CD14-positive monocyte (primary cell): ENCODE results near the gene SPPL2C. TPM values are rescaled to one million over a fixed set of nuclear protein-coding genes. Genes with fewer than 3 reads are reported as not detected.

Experiments used
- DNase-seq, 3 donors: peaks; one replicate each; pipeline ENCODE4 v3.0.0-alpha.2; 2011 to 2022
- H2AFZ ChIP-seq: 2 replicates; pipeline ENCODE4 v1.6.0; 2012; ENCODE audit warnings: mild to moderate bottlenecking, low read depth, low read length, inconsistent platforms; ENCODE audit not compliant: insufficient read depth, poor library complexity, severe bottlenecking
- H3K27ac ChIP-seq, 2 donors: 1 replicate in 1 of 2; 2 replicates in 1 of 2; pipeline ENCODE4 v1.5.1; 2012 to 2013; ENCODE audit warnings: low read length in 2 of 2, control low read depth in 1 of 2, inconsistent platforms in 1 of 2, low read depth in 1 of 2, mild to moderate bottlenecking in 1 of 2
- H3K27me3 ChIP-seq, 2 donors: one replicate each; pipeline versions ENCODE4 v1.6.0 to v1.6.1; 2011 to 2013; ENCODE audit warnings: low read length in 2 of 2; ENCODE audit not compliant: control insufficient read depth in 2 of 2, insufficient read depth in 2 of 2
- H3K36me3 ChIP-seq, 2 donors: replicated peaks in 1 of 2; 1 replicate in 1 of 2; 2 replicates in 1 of 2; pipeline versions ENCODE4 v1.5.1 to v1.6.1; 2012 to 2013; ENCODE audit warnings: low read length in 2 of 2, control low read depth in 1 of 2, inconsistent platforms in 1 of 2, mild to moderate bottlenecking in 1 of 2; ENCODE audit not compliant: insufficient read depth in 2 of 2, control insufficient read depth in 1 of 2
- H3K4me1 ChIP-seq, 2 donors: 1 replicate in 1 of 2; 2 replicates in 1 of 2; pipeline versions ENCODE4 v1.5.1 to v1.6.1; 2012 to 2013; ENCODE audit warnings: low read length in 2 of 2, control low read depth in 1 of 2, inconsistent platforms in 1 of 2, mild to moderate bottlenecking in 1 of 2, moderate library complexity in 1 of 2; ENCODE audit not compliant: insufficient read depth in 2 of 2, control insufficient read depth in 1 of 2
- H3K4me2 ChIP-seq: replicated peaks from 2 replicates; pipeline ENCODE3; 2012; ENCODE audit warnings: low read length, moderate library complexity, mild to moderate bottlenecking; ENCODE audit not compliant: poor library complexity, severe bottlenecking; ENCODE audit errors: extremely low read depth
- H3K4me3 ChIP-seq, 3 experiments: fragments of 200-600 bp in 1 of 3; sonication (generic) in 1 of 3; replicated peaks in 1 of 3; 1 replicate in 2 of 3; 2 replicates in 1 of 3; pipeline ENCODE4 v1.5.1; 2011 to 2013; ENCODE audit warnings: low read length in 3 of 3, mild to moderate bottlenecking in 3 of 3, control low read depth in 2 of 3, low read depth in 2 of 3, inconsistent platforms in 1 of 3, moderate library complexity in 1 of 3
- H3K79me2 ChIP-seq: 2 replicates; pipeline ENCODE4 v1.6.0; 2012; ENCODE audit warnings: mild to moderate bottlenecking, control low read depth, inconsistent platforms, low read length, moderate library complexity; ENCODE audit not compliant: insufficient read depth
- H3K9ac ChIP-seq: 2 replicates; pipeline ENCODE4 v1.6.0; 2017; ENCODE audit warnings: low read length, mild to moderate bottlenecking; ENCODE audit not compliant: insufficient read depth, poor library complexity, severe bottlenecking
- H3K9me3 ChIP-seq, 2 donors: replicated peaks in 1 of 2; 1 replicate in 1 of 2; 2 replicates in 1 of 2; pipeline versions ENCODE4 v1.5.1 to v1.6.1; 2012 to 2013; ENCODE audit warnings: low read length in 2 of 2, control low read depth in 1 of 2; ENCODE audit not compliant: control insufficient read depth in 1 of 2, insufficient read depth in 1 of 2
- H4K20me1 ChIP-seq: 2 replicates; pipeline ENCODE4 v1.6.0; 2012; ENCODE audit warnings: mild to moderate bottlenecking, low read length, control low read depth, moderate library complexity; ENCODE audit not compliant: insufficient read depth
- H3K27ac Mint-ChIP-seq, 7 donors: one replicate each; pipeline ENCODE4 v1.8.0; 2020; ENCODE audit warnings: mild to moderate bottlenecking in 7 of 7, mixed read lengths in 7 of 7, moderate library complexity in 6 of 7, inconsistent platforms in 2 of 7
- H3K27me3 Mint-ChIP-seq, 3 donors: one replicate each; pipeline ENCODE4 v1.8.0; 2021 to 2022; ENCODE audit warnings: low read depth in 3 of 3, mild to moderate bottlenecking in 3 of 3, mixed read lengths in 3 of 3, moderate library complexity in 3 of 3, inconsistent platforms in 1 of 3
- H3K36me3 Mint-ChIP-seq, 2 donors: one replicate each; pipeline ENCODE4 v1.8.0; 2020; ENCODE audit warnings: mixed read lengths in 2 of 2, inconsistent platforms in 1 of 2, mild to moderate bottlenecking in 1 of 2
- H3K4me1 Mint-ChIP-seq: one replicate; pipeline ENCODE4 v1.8.0; 2020; ENCODE audit warnings: mild to moderate bottlenecking, mixed read lengths
- H3K4me3 Mint-ChIP-seq, 2 donors: one replicate each; pipeline ENCODE4 v1.8.0; 2020; ENCODE audit warnings: mild to moderate bottlenecking in 2 of 2, mixed read lengths in 2 of 2, moderate library complexity in 1 of 2
- H3K9me3 Mint-ChIP-seq, 7 donors: one replicate each; pipeline ENCODE4 v1.8.0; 2020 to 2022; ENCODE audit warnings: mixed read lengths in 7 of 7, mild to moderate bottlenecking in 6 of 7, moderate library complexity in 6 of 7, inconsistent platforms in 2 of 7
- CTCF ChIP-seq: fragments of 200-600 bp; IDR thresholded peaks from one replicate; pipeline ENCODE4 v1.8.0; 2022; ENCODE audit warnings: antibody characterized with exemption, mild to moderate bottlenecking
- WGBS: methylation state at CpG from one replicate; pipeline ENCODE4 v1.1.5; 2013; ENCODE audit warnings: missing lambda C conversion rate; ENCODE audit not compliant: insufficient coverage; 5-methylcytosine and 5-hydroxymethylcytosine counted together
- intact Hi-C, 2 donors: fragments of 100-400 bp; cut with micrococcal nuclease; formaldehyde crosslinking; loops; one replicate each; pipeline versions ENCODE4 v1.15.0 to v1.15.1; 2023
- polyA plus RNA-seq, 3 donors: library from polyadenylated mRNA; depleted of rRNA in 1 of 3; unstranded in 2 of 3; stranded (reverse) in 1 of 3; fragments of 300-500 nt in 2 of 3; fragments of >200 nt in 1 of 3; fragmentation: Illumina TruSeq in 2 of 3; gene quantifications; 1 replicate in 2 of 3; 2 replicates in 1 of 3; pipeline ENCODE4 v1.2.3, GENCODE V29; 2012 to 2021

SPPL2C gene
- polyA plus RNA-seq, 3 donors = not detected

DNA sequence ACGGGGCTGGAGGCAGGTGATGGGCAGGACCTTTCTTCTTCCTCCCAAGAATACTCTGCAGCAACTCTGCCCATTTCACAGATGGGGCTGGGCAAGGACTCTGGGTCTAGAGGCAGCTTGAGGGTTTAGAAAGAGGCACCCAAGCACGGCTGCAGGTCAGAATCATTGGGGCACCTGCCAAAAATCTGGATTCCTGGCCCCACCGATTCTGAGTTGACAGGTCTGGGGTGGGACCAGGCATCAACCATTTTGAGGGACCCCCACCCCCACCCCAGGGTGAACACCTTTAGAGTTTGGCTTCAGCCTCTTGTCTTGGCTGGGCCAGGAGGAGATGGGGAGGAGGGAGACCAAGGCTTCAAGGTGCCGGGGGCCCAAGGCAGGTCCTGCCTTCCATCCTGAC is 5.3 kb downstream of the SPPL2C start:
- no peaks in the 10 kb centered on the region for H3K79me2 ChIP-seq
- H3K9me3 Mint-ChIP-seq = peaks cover 0 to 3% (median 0%) of the 10 kb centered on the region in 7 donors
- no peak overlapping the region for H3K4me3 ChIP-seq
- no peak for TF ChIP-seq CTCF
- no peak overlapping the region for H3K4me2 ChIP-seq
- H3K27ac ChIP-seq = no peak overlapping the region
- intact Hi-C loops = no loop called here
- no peaks in the 10 kb centered on the region for H3K36me3 Mint-ChIP-seq
- peaks cover 3% of the 10 kb centered on the region for H3K4me1 Mint-ChIP-seq
- H4K20me1 ChIP-seq = no peaks in the 10 kb centered on the region
- H3K27me3 Mint-ChIP-seq = peaks cover 14 to 32% (median 21%) of the 10 kb centered on the region in 3 donors
- no peak for DNase-seq
- H3K27me3 ChIP-seq = peaks cover 0 to 12% of the 10 kb centered on the region in 2 donors
- no peak overlapping the region for H2AFZ ChIP-seq
- H3K4me3 Mint-ChIP-seq = no peak overlapping the region
- WGBS = 67% methylated on average over 1 of the region's 4 CpGs
- H3K9me3 ChIP-seq = no peaks in the 10 kb centered on the region
- H3K4me1 ChIP-seq = no peaks in the 10 kb centered on the region
- H3K27ac Mint-ChIP-seq = no peak overlapping the region
- H3K36me3 ChIP-seq = no peaks in the 10 kb centered on the region
- no peak overlapping the region for H3K9ac ChIP-seq

DNA sequence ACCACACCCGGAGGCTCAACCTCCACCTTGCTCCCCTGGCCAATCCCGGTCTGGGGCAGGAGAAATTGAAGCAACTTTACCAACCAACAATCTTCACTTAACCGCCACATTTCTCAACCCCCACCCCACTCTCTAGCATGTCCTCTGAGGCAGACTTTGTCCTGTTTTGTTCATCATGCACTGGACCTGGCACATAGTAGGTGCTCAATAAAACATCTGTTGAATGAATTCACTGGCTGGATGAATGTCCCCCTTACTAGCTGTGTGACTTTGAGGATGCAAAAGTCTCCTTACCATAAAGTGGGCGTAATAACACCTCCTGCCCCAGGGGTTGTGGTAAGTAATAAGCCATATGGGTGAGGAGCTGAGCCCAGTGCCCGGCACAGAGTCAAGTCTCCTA is 5.8 kb downstream of the SPPL2C start:
- Mint-ChIP-seq H3K4me1 (peaks cover 3% of the 10 kb centered on the region), H3K27me3 (peaks cover 14 to 35% (median 23%) of the 10 kb centered on the region in 3 donors), H3K36me3 (no peaks in the 10 kb centered on the region), H3K4me3 (no peak overlapping the region), H3K27ac (no peak overlapping the region), H3K9me3 (peaks cover 0 to 3% (median 0%) of the 10 kb centered on the region in 7 donors)
- no peak overlapping the region for H3K4me2 ChIP-seq
- 100% methylated on average over 1 of the region's 5 CpGs for WGBS
- no peak overlapping the region for H2AFZ ChIP-seq
- intact Hi-C loops = no loop called here
- DNase-seq = no peak
- no peaks in the 10 kb centered on the region for H3K79me2 ChIP-seq
- H3K9ac ChIP-seq = no peak overlapping the region
- no peak overlapping the region for H3K27ac ChIP-seq
- H3K4me1 ChIP-seq = no peaks in the 10 kb centered on the region
- no peak for TF ChIP-seq CTCF
- no peaks in the 10 kb centered on the region for H3K36me3 ChIP-seq
- H4K20me1 ChIP-seq = no peaks in the 10 kb centered on the region
- H3K27me3 ChIP-seq = peaks cover 0 to 12% of the 10 kb centered on the region in 2 donors
- no peaks in the 10 kb centered on the region for H3K9me3 ChIP-seq
- H3K4me3 ChIP-seq = no peak overlapping the region
